Raji (cell line): Measurements from ENCODE around the gene CHMP5.

Experiments
- POLR2A ChIP-seq: IDR thresholded peaks from 2 replicates; pipeline ENCODE4 v1.6.1; 2011; ENCODE audit warnings: low read depth, low read length, control low read depth; ENCODE audit not compliant: insufficient read depth

CHMP5 gene

GRCh38 chr9:33309903-33310302, 45.1 kb downstream of the CHMP5 start:
- no peak for TF ChIP-seq POLR2A

- TF ChIP-seq POLR2A = no peak
Measured at GRCh38 chr9:33310748-33311147, 45.9 kb downstream of the CHMP5 start.

- TF ChIP-seq POLR2A = no peak
Measured at GRCh38 chr9:33311953-33312352, 47.1 kb downstream of the CHMP5 start.

- TF ChIP-seq POLR2A = no peak
Measured at GRCh38 chr9:33315371-33315770, 50.5 kb downstream of the CHMP5 start.

GRCh38 chr9:33318225-33318624, 53.4 kb downstream of the CHMP5 start:
- TF ChIP-seq POLR2A = no peak

- TF ChIP-seq POLR2A = no peak
Measured at GRCh38 chr9:33318781-33319180, 53.9 kb downstream of the CHMP5 start.

- no peak for TF ChIP-seq POLR2A
Measured at GRCh38 chr9:33320230-33320567, 55.4 kb downstream of the CHMP5 start.

- no peak for TF ChIP-seq POLR2A
Measured at GRCh38 chr9:33320568-33321261, 55.9 kb downstream of the CHMP5 start.

GRCh38 chr9:33329117-33329563, 64.3 kb downstream of the CHMP5 start:
- TF ChIP-seq POLR2A = no peak

- TF ChIP-seq POLR2A = no peak
Measured at GRCh38 chr9:33329979-33330378, 65.1 kb downstream of the CHMP5 start.

GRCh38 chr9:33331377-33331891, 66.6 kb downstream of the CHMP5 start:
- no peak for TF ChIP-seq POLR2A
